Left renal cortex interstitium (tissue), 4 donors: ENCODE results near the gene UNKL. TPM values are rescaled to one million over a fixed set of nuclear protein-coding genes. Genes with fewer than 3 reads are reported as not detected.
"Not testable (repeated sequence)": the region's sequence is repeated elsewhere in the genome, so short reads cannot be mapped to it uniquely, and the experiment has no call there.

Source experiments
- DNase-seq, 4 donors: peaks; one replicate each; pipeline ENCODE4 v3.0.0-alpha.2; 2013; ENCODE audit warnings: low read depth in 4 of 4, low spot score in 2 of 4, missing footprints in 1 of 4
- polyA plus RNA-seq, 4 donors: library from polyadenylated mRNA; unstranded; fragments of 120-200 nt; gene quantifications; one replicate each; pipeline ENCODE4 v1.2.1, GENCODE V29; 2013; ENCODE audit not compliant: insufficient read length in 4 of 4

The UNKL gene
- polyA plus RNA-seq, 4 donors: 13.8 to 22.9 (median 20.1) TPM

DNA sequence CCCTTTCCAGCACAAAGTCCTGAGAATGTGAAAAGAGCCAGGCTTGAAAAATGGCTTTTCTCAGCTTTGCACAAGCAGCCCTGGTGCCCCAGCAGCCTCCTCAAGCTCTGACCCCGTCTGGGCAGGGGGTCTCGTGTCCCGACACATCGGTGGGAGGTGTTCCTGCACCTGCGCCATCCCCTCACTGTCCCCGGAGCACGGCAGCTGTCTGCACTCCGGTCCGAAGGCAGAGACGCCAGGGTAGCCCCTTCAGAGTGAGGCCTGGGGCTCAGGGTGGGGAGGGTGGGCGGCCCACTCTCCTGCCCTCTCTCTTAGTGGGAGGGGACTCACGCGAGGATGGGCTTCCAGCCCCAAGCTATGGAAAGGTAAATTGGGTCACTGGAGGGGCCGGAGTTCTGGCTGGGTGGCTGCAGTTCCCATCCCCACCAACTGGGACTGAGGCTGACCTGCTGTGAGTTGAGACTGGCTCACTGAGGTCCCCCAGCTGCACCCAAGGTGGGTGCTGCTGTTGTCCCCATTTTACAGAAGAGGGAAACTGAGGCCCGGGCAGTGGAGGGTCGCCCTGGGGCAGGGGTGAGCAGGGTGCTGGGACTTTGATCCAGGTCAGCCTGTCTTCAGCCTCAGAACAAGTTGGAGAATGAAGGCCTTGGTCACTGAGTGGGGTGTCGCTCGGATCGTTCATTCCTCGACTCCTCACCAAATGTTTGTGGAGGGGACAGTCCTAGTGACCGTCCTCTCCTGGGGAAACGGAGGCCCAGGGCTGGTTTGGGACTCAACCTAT, 83.4 kb downstream of the UNKL start:
- no peak for DNase-seq

DNA sequence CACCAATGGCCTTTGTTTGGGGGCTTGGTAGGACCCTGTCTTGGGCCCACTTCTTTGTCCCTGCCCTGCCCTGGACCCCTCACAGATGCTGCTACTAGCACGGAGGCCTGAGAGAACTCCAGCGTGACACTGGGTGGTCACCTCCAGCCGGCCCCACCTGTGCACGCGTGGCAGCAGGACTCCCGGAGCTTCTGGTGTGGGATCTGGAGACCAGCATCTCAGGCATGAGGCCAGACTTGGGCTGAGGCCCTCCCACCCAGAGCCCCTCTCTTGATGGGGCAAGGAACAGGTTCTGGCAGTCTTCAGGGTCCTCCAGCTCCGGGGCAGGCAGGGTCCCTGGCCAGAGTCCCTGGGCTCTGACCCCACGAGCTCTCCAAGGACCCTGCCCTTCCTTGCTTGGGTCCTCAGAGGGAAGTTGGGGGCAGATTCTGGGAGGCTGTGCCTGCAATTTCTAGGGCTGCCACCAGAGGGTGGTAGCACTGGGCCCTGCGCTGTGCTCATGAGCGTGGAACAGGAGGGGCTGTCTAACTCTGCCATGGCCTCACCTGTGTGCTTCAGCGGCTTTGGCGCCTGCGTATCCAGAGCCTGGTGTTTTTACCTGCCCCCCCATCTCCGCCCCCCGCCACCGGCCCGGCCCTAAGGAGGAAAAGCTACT, 84.1 kb downstream of the UNKL start:
- DNase-seq: no peak

DNA sequence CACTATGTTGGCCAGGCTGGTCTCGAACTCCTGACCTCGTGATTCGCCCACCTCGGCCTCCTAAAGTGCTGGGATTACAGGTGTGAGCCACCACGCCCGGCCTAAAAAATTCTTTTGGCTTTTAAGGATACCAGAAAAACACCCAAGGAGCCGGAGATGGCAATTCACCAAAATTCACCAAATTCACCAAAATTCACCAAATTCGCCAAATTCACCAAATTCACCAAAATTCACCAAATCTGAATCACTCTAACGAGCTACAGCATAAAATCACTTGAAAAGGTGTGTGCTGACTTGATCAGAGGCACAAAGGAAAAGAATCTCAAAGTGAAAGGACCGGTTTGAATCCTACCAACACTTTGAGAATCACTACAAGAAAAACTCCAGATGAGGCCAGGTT, 85.5 kb downstream of the UNKL start:
- not testable (repeated sequence) for DNase-seq

DNA sequence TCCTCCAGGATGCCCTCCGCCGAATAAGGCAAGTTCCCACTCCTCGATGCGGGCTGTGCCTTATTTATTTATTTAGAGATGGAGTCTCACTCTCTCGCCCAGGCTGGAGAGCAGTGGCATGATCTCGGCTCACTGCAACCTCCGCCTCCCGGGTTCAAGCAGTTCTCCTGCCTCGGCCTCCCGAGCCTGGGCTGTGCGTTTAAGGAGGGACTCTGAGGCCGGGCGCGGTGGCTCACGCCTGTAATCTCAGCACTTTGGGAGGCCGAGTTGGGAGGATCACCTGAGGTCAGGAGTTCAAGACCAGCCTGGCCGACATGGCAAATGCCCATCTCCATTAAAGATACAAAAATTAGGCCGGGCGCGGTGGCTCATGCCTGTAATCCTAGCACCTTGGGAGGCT, 86.4 kb downstream of the UNKL start:
- DNase-seq: not testable (repeated sequence)

DNA sequence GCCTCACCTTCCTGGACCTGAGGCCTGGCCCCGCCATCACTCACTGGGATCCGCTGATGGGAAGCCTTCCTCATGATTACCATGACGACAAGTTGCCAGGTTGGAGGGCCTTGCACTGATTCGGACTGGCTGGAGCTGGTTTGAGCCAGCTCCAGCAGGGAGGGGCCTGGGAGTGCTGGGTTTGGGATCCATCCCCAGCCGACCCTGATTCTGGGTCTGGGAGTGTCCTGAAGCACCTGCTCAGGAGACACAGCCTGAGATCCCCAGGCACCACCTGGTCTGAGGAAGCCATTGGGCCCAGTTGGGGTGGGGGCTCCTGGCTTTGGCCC, 86.9 kb downstream of the UNKL start:
- no peak for DNase-seq

DNA sequence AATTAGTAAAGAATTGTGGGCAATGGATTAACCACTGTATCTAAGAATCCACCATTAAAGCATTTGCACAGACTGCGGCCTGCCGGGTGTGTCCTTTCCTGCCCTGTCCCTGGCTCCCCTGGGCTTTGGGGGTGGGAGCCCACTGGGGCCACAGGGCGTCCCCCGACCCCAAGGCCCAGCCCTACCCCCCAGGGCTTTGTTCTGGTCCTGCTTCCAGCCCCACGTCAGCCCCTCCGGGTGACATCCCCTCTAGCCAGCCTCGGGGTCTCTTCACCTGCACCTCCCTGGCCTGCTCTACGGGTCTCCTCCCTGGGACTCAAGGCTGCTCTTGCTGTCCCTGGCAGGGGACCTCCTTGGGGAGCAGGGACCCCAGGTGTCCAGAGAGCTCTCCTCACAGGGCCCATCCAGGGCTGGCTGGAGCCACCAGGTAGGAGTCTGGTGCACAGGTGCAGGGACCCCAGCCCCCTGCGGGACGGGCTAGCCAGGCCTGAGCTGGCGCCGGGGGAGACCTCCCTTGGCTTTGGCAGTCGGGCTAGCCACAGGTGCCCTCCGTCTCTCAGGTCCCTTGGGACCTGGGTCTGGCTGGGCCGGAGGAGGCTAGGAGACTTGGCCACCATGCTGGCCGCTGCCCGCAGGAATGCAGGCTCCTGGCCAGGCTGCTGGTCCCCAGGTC, 87.4 kb downstream of the UNKL start:
- DNase-seq: no peak

DNA sequence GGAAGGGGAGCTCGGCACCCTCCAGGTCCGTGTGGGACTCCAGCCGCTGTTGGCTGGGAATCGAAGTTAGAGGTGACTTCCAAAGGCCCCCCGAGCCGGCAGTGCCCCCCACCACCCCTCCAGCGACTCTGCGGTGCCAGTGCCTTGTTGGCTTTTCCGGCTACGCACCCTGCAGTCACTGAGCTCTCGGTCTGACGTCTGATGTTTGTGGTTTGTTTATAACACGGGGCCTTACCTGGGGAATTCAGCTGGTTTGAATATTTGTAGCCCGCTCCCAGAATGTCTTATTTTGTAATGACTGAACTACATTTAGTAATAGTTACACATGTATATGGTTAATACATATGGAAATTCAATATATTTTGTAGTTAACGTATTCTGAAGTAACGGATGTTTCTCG, 88.1 kb downstream of the UNKL start:
- DNase-seq: no peak

DNA sequence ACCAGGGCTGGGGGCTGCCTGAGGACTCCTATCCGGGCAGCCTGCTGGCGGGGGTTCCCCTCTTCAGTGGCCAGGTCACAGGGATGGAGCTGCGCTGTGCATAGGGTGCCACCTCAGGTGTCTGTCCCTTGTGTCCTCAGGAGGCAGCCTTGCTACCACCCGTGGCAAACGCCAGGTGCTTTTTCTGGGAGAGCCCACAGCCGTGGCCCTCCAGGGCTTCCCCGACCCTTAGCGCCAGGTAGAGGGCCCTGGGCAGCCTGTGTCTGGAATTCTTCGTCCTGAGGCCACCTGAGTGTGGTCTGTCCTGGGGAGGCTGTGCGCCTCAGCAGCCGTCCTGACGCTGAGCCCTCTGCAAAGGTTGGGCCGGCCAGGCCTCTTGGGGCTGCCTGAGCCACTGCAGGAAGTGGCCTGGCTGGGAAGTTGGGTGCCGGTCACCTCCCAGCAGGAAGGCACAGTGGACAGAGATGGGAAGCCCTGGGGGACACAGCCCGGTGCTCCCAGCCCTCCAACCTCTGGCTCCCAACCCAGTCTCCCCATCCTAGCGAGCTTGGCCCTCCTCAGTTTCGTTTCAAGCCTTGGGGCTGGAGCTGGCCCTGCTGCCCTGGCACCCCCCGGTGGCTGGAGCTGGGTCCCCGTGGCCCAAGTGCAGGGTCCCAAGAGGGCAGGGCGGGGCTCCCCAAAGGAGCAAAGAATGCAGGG, 88.7 kb downstream of the UNKL start:
- no peak for DNase-seq

DNA sequence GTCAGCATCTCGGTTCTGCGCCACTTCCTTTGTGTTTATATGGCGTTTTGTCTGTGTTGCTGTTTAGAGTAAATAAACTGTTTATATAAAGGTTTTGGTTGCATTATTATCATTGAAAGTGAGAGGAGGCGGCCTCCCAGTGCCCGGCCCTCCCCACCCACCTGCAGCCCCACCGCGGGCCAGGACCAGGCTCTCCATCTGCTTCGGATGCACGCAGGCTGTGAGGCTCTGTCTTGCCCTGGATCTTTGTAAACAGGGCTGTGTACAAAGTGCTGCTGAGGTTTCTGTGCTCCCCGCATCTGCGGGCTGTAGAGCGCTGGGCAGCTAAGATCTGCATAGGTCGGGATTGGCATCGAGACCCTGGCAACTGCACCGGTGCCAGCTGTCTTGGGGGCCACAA, 89.2 kb downstream of the UNKL start:
- DNase-seq: no peak

DNA sequence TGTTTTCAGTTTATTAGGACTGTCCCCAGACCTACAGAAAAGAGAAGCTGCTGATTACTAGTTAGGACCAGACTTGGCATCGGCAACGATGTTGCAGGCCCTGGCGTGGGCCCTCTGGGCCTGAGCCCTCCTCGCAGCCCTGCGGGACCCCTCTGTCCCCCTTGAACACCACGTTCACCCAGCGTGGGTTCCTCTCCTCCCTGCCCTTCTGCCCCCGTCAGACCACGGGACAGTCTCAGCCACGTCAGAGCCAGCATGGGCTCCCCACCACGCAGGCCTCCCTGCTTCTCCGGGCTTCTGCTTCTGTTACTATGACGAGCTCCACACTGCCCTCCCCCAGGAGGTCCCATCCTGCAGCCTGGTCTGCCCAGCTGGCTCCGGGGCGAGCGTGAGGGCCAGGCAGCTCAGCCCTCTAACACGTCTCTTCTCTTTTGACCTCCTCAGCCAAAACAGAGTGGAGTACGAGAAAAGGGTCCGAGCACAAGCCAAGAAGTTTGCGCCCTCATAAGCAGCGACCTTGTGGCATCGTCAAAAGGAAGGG, 90.1 kb downstream of the UNKL start:
- DNase-seq: no peak

DNA sequence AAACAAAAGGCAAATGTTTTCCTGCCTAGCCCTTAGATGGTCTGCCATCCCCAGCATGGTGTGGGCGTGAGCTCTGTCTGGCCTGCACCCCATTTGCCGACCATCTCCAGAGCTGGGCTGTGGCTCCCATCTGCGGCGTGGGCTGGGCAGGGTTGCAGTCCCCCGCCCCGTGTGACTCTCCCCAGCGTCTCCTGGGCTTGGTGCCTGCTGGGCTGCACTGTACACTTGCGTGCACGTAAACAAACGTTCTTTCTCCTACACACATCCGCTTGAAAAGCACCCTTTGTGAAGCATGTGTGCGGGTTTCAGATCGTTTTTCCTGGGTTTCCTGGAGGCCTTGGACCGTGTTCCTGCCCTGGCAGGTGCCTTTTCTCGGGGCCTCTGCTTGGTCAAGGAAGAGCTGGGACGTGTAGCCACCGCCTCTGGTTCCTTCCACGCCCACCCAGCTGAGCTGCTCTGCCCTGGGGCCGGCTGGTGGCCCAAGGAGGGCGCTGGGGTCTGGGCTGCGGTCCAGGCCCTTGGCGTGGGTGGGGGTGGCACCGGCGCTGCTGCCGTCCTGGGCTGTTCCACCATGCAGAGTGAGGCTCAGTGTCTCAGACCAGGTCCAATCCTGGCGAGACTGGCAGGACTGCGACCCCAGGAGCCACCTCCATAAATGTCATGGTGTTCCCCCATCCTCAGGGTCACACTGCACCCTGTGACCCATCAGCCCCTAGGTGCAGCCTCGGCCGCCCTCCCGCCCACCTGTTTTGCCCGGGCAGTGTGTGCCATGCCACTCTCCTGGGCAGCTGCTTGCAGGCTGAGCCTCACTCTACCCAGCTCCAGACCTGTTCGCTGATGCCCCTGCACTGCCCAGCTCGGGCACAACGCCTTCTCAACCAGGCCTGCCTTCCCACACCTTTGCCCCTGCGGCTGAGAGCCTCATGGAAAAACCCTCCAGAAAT, 90.9 kb downstream of the UNKL start:
- no peak for DNase-seq

DNA sequence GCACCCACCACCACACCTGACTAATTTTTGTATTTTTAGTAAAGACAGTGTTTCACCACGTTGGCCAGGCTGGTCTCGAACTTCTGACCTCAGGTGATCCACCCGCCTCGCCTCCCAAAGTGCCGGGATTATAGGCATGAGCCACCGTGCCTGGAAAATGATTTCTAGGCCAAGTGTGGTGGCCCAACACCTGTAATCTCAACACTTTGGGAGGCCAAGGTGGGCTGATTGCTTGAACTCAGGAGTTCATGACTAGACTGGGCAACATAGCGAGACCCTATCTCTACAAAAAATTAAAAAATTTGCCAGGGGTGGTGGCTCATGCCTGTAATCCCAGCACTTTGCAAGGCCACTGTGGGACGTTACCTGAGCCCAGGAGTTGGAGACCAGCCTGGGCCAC, 92.1 kb downstream of the UNKL start:
- DNase-seq: no peak

DNA sequence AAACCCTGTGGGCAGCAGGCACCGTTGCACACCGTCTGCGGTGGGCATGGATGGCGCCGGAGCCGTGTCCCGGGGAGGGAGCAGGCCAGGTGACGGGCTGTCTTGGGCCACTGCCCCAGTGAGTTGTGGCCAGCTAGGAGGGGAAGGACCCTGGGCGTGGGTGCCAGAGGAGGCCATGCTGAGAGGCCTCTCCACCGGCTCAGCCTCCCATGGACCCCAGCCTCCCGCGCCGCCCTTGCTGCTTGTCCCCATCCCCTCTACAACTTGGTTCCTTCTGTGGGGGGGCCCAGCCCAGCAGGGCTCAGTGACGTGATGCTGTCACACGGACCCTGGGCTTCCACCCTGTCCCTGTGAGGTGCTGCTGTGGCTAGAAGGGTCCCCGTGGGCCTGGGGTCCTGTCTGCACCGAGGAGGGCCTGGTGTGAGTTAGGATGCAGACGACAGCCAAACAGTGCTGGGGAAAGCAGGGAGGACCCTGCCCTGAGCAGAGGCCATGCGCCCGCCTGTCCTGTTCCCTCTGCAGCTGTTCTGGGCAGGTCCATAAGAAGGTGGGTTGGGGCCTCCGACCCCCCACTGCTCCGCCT, 93.8 kb downstream of the UNKL start:
- no peak for DNase-seq

DNA sequence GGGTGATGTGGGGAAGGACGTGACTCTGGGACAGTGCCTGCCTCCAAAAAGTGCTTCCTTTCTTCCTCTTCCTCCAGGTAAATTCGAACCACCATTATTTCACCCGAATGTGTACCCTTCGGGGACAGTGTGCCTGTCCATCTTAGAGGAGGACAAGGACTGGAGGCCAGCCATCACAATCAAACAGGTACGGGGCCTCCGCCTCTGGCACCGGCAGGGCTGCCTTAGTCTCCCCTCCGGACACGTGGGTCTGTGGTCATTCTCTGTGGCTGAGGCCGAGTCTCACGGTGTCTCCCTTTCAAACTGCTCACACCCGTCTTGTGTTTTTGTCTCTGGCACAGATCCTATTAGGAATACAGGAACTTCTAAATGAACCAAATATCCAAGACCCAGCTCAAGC, 94.4 kb downstream of the UNKL start:
- no peak for DNase-seq

DNA sequence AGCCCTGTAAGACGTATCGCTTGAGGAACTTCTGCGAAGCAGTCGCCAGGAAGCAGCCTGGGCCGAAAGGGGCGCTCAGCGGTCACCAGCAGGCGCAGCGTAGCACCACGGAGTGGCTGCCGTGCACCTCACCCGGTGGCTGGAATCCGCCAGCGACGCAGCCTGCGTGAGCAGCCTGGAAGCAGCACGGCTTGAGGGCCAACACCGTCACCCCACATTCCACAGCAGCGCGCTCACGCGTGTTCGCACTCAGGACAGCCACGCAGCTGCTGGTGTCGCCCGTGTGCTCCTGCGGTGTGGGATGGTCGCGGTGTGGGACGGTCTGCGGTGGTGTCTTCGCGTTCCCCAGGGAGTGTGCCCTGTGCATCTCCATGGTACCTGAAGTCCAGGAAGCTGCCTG, 95.5 kb downstream of the UNKL start:
- DNase-seq: no peak

DNA sequence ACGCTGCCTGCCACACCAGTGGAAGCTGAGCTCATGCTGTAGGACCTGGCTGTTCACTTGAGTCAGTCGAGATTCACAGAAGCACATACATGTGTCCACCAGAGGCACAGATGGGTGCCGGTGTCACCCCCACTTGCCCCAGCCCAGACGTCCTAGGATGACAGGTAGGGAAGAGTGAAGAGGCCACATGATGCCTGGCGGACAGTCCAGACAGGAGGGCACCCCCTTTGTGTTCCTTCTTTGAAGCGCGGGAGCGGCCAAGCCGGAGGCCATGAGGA, 96.3 kb downstream of the UNKL start:
- DNase-seq: no peak

DNA sequence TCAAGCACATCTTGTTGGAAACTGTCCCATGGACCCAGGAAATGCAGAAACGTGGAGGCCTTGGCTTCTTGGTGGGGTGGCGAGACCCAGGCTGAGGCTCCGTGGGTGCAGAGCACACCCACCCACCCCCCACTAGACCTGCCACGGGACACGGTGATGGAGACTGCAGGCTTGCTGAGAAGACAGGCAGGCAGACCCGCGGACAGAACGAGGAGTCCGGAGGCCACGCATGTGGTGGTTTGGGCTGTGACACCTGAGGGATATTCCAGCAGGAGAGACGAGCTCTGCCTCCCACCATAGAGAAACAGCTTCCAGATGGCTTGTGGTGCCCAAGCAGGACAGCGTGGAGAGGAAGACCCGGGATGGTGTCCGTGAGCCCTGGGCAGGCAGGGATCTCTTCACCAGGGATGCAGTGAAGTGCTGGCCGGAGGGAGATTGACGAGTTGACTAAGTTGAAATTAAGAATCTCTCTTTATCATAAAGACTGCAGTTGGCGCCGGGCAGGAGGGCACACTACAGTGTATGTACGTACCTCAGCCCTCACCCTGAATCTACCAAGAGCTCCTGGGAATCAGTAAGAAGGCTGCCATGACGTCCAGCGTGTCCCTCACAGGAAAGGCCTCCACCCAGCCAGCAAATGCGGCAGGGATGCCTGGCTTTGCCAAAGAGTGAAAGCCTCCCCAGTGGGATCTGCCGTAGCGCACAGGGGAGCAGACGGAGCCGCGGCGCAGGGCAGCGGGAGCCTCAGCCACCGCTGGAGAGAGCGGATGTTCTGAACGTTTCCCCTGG, 96.8 kb downstream of the UNKL start:
- no peak for DNase-seq

DNA sequence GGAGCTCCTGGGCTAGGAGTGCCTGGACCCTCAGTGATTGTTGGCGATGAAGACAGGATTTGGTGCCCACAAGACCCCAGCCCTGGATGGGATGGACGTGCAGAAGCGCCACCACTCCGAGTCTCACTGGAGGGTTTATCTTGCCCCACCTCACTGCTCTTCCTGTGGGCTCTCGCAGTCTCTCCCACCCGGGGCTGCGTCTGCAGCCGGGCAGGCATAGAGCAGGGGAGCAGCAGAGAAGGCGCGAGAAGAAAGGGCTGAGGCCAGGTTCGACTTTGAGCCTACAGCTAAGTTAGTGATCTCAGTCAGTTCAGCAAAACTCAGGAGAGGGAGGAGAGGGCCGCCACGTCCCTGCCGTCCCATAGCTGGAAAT, 98.5 kb downstream of the UNKL start:
- DNase-seq: no peak
